ENCODE results near the gene CCDC171. TPM values are rescaled to one million over a fixed set of nuclear protein-coding genes. Genes with fewer than 3 reads are reported as not detected.
"Not testable (repeated sequence)": the region's sequence is repeated elsewhere in the genome, so short reads cannot be mapped to it uniquely, and the experiment has no call there.

CCDC171 gene
- polyA plus RNA-seq, 12 donors: 1.6 to 5.0 (median 2.9) TPM; not detected in 1

DNA sequence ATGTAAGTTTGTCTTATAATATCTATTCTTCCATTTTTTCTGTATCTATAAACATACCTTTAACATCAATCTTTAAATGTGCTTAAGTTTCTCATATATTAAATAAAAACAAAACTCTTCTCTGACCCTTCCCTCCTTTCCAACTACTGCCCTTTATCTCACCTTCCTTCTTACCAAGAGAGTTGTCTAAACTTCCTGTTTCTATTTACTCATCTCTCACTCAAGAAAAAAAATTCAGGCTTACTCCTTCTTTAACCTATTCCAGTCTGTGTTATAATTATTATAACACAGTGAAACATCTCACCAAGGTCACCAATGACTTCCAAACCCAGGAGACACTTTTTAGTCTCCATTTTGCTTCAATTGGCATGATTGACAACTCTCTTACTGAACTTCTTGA lies 140.9 kb downstream of the CCDC171 start:
- DNase-seq: no peak

DNA sequence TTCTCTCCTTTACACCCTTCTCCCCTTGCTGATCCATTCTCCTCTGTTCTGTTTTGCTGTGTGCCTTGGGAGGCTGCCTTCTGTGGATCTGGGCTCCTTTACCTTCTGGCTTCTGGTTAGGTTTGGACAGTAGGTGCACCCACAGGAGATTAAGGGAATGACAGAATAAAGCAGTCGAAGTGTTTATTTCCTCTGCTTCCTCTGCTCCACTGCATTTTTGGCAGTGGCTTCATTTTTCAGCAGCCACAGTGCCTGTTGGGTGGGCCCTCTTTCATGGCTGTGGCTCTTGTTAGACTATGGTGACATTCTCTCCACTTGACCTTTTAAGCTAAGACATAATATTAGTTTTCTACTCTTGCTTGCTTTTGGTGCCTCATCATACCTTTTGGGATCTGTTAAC lies 144.1 kb downstream of the CCDC171 start:
- DNase-seq: no peak

DNA sequence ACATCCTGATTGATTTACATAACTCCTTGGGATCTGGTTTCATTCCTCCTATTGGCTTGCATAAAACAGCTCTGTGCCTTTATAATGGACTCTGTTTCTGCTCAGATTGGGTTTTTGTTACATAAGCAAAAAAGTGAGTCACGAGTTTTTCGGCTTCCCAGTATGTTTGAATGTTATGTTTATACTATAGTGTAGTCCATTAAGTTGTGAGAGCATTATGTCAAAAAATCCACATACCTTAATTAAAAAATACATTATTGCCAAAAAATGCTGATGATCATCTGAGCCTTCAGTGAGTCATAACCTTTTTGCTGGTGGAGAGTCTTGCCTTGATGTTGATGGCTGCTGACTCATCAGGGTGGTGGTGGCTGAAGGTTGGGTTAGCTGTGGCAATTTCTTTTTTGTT lies 144.6 kb downstream of the CCDC171 start:
- no peak for DNase-seq

DNA sequence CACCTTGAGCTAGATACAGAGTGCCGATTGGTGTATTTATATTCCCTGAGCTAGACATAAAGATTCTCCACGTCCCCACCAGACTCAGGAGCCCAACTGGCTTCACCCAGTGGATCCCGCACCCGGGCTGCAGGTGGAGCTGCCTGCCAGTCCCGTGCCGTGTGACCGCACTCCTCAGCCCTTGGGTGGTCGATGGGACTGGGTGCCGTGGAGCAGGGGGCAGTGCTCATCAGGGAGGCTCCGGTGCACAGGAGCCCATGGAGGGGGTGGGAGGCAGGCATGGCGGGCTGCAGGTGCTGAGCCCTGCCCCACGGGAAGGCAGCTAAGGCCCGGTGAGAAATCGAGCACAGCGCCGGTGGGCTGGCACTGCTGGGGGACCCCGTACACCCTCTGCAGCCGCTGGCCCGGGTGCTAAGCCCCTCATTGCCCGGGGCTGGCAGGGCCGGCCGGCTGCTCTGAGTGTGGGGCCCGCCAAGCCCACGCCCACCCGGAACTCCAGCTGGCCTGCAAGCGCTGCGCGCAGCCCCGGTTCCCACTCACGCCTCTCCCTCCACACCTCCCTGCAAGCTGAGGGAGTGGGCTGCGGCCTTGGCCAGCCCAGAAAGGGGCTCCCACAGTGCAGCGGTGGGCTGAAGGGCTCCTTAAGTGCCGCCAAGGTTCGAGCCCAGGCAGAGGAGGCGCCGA lies 147.2 kb downstream of the CCDC171 start:
- DNase-seq: not testable (repeated sequence)

DNA sequence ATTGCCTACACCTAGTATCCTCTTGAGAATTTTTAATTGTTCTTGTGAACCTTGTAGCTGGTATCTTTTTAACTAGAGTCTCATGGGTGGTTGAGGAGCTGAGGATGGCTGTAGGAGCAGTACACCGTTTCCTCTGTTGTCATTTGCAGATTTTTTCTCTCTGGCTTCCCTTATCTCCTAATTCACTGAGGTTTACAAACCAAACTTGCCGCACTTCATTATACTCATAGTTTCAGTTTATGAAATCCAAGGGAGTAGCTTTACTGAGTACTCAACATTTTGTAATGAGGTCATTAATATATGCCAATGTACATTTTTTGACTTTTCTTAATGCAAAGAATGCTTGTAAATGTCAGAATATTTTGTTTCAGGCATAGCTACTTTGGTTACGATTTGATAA lies 154.2 kb downstream of the CCDC171 start:
- DNase-seq: no peak

DNA sequence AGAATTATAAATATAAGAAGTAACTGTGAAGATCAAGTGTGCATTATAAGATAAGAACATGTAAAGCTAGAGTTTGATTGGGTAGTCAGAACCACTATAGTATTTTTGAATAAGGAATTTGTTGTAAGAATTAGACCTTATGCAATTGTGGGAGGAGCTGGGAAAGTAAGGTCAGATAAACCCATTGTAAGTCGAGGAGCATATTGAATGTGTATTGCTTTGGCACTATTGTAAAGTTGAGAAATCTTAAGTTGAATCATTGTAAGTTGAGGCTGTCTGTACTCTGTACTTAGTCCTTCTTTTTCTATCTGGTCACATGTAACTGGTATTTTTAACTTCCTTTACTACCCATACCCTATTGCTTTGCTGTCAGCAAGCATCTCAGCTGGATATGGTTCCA lies 158.7 kb downstream of the CCDC171 start:
- DNase-seq: no peak

DNA sequence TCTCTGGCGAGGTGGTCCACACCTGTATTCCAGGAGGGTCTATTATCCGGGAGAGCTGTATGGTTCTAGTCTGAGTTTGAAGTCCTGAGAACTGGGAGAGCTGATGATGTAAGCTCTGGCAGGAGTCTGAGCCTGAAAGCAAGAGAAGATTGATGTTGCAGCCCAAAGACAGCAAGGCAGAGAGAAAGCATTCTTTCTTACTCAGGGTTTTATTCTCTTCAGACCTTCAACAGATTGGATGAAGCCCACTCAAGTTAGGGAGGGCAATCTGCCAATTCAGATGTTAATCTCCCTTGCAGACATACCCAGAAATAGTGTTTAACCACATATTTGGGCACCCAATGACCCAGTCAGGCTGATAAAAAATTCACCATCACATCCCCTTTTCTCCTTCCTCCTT lies 159.1 kb downstream of the CCDC171 start:
- DNase-seq: no peak

DNA sequence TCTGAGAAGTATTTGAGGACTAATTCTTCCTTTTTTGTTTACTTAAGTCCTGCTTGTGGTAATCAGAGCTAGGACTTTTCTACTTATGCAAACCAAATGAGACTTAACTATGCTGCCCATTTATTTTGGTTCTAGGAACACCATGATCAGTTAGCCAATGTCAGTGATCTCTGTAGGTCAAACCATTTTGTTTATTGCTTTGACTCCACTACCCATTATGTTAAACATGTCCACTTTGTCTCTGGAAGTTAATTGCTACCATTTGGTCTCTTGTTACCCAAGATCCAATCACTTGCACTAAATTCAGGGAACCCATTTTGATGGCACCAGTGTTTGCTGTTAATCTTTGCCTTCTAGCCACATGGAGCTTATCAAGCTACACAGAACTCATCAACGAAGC lies 161.9 kb downstream of the CCDC171 start:
- DNase-seq: no peak

DNA sequence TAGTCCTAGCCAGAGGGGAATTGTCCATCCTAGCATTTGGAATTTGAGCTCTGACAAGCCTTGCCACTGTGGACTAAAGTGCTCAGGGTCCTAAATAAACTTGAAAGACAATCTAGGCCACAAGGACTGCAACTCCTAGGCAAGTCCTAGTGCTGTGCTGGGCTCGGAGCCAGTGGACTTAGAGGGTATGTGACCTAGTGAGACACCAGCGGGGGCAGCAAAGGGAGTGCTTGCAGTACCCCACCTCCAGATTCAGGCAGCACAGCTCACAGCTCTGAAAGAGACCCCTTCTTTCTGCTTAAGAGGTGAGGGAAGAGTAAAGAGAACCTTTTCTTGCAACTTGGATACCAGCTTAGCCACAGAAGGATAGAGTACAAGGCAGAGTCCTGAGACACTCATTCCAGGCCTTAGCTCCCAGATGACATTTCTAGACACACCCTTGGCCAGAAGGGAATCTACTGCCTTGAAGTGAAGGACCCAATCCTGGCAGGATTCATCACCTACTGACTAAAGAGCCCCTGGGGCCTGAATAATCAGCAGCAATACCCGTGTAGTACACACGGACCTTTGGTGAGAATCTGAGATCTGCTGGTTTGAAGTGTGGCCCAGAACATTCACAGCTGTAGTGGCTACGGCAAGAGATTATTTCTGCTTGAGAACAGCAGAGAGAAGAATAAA lies 164.6 kb downstream of the CCDC171 start:
- DNase-seq: no peak

DNA sequence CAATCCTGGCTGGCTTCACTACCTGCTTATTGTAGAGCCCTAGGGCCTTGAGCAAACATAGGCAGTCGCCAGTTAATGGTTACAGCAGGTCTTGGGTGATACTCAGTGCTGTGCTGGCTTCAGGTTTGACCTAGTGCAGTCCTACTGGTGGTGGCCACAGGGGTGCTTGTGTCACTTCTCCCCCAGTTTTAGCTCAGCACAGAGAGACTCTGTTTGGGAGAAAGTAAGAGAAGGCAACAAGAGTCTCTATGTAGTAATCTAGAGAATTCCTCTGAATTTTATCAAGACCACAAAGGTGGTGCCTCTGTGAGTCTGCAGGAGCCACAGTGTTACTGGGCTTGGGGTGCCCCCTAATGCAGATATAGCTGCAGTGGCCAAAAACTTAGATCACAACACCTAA lies 165.6 kb downstream of the CCDC171 start:
- no peak for DNase-seq

DNA sequence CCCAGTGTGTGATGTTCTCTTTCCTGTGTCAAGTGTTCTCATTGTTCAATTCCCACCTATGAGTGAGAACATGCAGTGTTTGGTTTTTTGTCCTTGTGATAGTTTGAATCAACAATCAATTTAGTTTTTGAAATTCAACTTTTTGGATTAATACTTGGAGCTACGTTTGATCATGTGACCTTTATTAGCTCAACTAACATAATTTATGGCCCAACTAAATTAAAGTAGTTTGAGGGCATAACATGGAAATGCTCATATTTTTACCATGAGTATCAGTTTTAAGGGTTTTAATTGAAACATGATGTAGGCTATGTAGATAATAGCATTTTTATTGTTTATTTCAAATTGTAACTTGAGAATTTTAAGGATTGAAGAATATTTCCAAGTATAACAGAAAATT lies 168.0 kb downstream of the CCDC171 start:
- no peak for DNase-seq

DNA sequence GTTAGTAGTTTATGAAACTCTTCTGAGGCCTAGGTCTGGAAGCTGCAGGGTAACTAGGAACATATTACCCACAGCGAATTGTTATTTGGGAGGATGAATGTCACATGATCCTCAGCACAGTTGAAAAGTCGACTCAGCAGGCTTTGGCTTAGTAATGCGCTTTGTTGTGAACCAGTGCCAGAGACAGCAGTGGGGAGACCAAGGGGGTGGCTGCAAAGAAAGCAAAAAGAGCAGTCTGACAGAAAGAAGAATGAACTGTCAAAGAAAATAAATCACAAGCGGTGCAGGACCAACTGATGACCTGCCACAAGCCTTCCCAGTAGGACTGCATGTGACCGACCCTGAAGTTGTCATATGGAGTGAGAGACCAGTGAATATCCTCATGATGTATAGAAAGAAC lies 170.0 kb downstream of the CCDC171 start:
- DNase-seq: peak; percentile 28

DNA sequence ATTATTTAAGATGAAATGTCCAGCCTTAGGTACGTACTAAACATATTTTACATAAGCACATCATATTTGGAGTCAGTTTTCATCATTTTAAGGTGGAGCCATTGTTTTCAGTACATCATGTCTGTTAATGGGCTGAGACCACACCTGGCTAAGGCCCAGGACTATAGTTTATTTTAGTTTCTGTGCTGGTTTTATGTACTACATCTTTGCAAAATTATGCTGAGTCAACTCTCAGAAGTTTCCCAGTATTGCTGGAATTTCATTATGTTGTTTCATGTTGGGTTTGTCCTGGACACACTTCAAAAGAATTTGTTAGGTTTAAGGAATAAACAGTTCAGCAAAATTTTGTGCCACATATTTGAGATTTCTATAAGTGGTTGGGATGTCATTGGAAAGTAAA lies 171.2 kb downstream of the CCDC171 start:
- DNase-seq: peak; percentile 43

DNA sequence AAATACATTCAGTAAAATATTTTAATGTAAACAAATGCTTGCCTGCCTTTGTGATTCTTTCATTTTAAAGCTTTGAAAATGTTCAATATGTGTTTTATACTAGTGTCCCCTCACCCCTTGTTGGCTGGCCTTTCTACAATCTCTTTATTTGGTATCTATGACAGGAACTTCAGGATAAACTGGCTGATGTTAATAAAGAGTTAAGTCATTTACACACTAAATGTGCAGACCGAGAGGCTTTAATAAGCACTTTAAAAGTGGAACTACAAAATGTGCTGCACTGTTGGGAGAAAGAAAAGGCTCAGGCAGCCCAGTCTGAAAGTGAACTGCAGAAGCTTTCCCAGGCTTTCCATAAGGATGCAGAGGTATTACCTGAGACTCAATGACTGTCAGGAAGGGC lies 171.8 kb downstream of the CCDC171 start:
- DNase-seq: no peak

DNA sequence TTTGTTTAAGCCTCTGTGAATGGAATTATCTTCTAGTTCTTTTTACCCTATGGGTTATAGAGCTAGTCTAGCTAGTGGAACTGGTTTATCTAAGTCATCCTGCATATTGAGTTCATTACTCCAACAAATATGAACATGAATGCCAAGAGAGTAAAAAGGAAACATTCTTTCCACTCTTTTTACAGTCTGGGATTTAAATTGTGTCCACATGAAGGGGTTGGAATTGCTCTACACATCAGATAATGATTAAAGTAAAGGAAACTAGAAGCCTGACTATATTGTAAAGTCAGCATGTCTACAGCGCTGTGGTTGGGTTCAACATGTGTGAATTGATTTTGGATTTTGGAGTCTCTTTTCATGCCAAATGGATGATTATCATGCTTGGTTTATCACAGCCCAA lies 173.1 kb downstream of the CCDC171 start:
- DNase-seq: peak; percentile 51

DNA sequence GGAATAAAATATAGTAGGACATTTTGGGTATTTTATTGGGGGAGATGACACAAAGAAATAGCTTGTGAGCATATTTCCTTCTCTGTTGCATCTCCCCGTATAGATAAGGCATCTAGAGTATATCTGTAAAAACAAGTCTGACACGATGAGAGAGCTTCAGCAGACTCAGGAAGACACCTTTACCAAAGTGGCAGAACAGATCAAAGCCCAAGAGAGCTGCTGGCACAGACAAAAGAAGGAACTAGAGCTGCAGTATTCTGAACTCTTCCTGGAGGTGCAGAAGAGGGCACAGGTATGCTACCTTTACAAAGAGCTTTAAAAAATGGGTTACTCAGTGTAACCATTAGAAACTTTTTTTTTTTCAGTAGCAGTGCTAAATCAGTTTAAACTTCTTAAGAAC lies 176.7 kb downstream of the CCDC171 start:
- no peak for DNase-seq

DNA sequence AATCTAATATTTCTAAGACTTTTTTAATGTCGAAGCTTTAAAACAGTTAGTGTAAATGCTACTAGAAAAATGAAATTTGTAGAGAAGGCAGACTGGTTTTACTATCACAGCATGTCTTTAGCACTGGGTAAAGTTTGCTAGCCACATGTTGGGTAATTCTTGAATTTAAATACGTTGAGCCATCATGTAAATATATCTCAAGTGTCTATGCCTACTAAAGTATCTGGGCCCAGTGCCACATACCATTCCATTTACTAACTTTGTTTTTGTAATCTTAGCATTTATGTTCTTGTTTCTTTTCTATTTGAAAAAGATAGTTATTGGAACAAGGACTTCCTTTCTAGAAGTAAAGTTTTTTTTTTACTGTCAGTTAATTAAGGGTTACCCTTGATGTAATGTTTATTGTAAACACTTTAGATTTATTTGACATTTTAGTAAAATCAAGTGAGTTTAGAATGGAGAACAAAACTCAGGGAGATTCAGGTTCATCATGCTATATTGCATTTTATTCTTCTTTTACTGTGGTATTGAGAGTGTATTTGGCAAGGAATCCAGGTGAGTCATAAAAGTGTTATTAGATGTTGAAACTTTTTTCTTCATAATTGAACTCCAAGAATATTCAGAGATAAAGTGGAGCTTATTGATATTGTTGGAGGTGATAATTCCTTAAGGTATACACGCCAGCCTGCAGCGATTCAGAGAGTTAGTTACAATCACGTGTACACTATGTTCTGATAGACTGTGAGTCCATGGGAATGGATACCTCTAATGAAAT lies 182.4 kb downstream of the CCDC171 start:
- no peak for DNase-seq

DNA sequence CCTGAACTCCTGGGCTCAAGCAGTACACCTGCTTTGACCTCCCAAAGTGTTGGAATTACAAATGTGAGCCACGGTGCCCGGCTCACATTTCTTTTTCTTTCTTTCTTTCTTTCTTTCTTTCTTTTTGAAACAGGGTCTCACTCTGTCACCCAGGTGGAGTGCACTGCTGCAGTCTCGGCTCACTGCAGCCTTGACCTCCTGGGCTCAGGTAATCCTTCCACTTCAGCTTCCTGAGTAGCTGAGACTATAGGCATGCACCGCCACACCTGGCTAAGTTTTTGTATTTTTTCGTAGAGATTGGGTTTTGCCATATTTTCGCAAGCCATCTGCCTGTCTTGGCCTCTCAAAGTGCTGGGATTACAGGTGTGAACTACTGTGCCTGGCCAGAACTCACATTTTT lies 183.7 kb downstream of the CCDC171 start:
- DNase-seq: no peak

DNA sequence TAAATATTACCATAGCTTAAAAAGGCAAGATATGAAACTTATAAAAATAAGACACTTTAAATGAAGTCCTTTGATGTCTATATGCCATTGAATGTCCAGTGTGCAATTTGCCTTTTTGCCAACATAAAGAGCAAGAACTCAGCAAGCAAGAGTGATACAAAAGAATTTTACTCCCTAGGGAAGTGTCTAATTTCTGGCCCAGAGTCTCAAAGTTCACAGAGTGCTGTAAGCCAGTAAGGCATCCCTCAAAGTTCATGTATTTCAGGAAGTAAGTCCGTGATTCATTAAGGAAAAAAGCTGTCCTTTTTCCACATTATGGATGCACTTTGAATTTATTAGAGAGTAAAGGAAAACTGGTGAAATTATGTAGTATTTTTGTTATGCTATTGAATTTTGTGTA lies 185.2 kb downstream of the CCDC171 start:
- DNase-seq: no peak

DNA sequence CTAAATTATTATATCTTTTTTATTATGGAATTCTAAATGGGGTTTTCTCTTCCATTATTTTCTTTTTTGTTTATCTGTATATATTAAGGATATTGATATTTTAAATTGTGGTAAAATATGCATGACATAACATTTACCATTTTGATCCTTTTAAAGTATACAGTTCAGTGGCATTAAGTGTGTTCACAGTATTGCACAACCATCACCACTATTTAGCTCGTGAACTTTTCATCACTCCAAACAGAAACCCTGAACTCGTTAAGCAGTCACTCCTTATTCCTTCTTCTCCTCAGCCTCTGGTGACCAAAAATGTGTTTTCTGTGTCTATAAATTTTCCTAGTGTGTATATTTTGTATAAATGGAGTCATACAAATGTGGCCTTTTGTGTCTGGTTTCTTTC lies 188.2 kb downstream of the CCDC171 start:
- no peak for DNase-seq

DNA sequence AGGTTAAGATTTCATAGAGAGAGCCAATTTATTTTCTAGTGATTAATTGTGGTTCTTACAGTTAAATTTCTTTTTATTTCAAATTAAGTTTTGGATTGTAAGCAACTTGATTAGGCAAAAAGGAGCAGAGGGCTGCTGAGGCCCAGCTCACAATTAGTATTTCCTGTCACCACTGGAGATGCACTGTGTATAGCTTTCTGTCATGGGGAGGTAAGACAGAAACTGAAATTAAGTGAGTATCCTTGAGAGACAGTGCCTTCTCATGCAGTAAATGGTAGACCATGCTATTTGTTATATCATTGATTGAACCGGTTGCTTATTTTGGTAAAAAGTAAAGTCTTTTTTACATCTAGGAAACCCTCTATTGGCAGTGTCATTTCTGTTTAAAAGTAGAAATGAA lies 190.7 kb downstream of the CCDC171 start:
- DNase-seq: no peak

DNA sequence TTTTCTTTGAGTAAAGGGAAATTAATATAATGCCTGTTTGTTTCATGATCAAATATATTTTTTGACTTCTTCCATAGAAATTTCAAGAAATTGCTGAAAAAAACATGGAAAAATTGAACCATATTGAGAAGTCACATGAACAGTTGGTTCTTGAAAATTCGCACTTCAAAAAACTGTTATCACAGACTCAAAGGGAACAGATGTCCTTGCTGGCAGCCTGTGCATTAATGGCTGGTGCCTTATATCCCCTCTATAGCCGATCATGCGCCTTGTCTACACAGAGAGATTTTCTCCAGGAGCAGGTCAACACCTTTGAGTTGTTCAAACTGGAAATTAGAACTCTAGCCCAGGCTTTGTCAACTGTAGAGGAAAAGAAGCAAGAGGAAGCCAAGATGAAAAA lies 191.4 kb downstream of the CCDC171 start:
- no peak for DNase-seq

DNA sequence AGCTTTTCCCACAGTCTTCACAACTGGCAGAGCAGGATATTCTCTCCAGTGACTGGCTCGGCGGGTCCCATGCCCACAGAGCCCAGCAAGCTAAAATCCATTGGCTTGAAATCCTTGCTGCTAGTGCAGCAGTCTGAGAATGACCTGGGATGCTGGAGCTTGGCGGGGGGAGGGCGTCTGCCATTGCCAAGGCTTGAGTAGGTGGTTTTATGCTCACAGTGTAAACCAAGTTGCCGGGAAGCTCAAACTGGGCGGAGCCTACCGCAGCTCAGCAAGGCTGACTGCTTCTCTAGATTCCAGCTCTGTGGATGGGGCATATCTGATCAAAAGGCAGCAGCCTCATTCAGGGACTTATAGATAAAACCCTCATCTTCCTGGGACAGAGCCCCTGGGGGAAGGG lies 194.1 kb downstream of the CCDC171 start:
- DNase-seq: no peak

All from muscle of arm (tissue), 12 donors.